GM18858 (cell line): ENCODE results near the gene NOTCH1.

Source experiments
- ATAC-seq: cut with Tn5 transposase; IDR thresholded peaks from one replicate; pipeline ENCODE4 v1.9.1; 2021; ENCODE audit not compliant: unreplicated experiment

NOTCH1 gene

GRCh38 chr9:136504512-136505348 lies 41.1 kb downstream of the NOTCH1 start:
- no peak for ATAC-seq

DNA sequence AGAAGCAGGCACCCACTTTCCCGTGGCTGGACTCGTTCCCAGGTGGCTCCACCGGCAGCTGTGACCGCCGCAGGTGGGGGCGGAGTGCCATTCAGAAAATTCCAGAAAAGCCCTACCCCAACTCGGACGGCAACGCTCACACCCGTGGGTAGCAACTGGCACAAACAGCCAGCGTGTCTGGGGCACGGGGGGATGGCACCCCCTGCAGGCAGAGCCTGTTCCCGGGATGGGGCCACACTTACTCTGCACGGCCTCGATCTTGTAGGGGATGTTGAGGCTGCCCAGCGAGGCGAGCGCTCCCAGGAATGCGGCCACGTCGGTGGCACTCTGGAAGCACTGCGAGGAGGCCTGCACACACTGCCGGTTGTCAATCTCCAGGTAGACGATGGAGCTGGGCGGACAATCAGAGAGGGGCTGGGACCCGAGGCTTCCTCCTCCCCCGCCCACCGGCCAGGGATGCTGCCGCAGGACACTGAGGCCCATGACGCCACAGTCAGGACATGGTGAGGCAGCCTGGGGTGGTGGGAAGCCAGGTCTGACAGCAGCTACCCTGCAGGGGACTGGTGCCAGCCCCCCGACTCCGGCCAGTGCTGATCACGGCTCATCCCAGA lies 42.8 kb downstream of the NOTCH1 start:
- ATAC-seq = no peak

GRCh38 chr9:136502196-136502595 lies 43.7 kb downstream of the NOTCH1 start:
- ATAC-seq = no peak

GRCh38 chr9:136501686-136502085 lies 44.2 kb downstream of the NOTCH1 start:
- no peak for ATAC-seq

DNA sequence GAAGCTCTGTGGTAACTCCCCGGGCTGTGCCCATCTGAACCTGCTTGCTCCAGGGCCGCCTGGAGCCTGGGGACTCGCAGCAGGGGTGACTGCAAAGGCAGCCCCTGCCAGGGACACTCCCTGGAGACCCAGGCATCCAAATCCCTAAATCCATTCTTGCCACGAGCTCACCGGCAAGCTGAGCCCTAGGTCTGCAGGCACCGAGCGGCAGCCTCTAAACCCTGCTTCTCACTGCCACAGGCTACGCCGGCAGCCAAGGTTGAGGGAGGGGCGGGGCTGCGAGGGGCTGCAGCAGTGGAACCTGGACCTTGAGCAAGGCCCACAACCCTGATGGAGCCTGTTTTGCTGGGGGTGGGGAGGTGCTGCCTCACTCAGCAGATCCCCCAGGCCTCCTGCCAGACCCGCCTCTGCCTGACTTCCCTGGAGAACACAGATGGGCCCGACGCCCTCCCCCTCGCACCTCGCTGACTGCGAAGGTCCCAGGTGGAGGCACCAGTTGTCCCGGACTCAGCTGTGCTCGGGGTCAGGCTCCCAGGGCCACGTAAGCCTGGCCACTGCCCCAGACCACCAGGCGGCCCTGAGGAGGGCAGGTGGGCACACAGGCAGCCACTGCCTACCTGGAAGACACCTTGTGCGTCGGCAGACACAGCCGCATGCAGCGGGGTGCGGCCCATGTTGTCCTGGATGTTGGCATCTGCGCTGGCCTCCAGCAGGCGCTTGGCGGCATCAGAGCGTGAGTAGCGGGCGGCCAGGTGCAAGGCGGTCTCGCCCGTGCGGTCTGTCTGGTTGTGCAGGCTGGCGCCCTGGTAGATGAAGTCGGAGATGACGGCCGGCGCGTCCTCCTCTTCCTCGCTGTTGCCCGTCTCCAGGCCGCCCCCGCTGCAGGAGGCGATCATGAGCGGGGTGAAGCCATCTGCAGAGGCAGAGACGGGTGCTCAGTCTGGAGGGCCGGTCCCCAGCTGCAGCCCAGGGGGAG lies 45.6 kb downstream of the NOTCH1 start:
- ATAC-seq = no peak

- no peak for ATAC-seq
These were observed 46.5 kb downstream of the NOTCH1 start for GRCh38 chr9:136499071-136499934.

DNA sequence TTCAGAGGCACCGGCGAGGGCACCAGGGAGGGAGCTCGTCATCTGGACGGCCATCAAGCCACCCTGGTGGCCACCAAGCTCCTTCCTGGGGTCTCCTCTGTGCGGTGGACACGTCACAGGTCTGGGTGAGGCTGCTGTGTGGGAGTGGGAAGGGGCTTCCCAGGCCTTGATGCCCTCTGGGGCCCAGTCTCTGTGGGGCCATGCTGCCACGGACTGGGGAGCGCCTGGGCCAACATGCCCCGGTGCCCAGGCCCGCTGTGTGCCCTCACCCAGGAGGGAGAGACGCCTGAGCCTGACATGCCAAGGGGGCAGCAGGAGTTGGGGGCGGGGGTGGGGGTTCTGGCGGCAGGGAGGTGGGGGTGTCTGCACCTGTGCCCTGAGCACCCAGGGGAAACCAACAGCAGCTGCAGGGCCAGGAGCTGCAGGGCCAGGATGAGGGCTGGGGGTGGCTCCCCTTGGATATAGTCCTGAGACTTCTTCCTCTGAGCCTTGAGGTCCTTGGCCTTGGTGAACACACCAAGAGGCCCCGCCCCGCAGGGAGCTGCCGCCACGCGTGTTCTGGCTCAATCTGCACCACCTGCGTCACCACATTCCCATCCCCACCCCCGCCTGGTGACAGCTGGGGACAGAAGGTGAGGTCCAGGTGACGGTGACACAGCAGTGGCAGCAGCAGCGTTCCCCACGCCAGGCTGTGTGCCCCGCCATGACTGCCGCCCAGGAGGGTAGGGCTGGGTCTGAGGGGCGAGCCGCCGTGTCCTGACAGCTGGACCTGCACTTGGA lies 47.7 kb downstream of the NOTCH1 start:
- no peak for ATAC-seq

DNA sequence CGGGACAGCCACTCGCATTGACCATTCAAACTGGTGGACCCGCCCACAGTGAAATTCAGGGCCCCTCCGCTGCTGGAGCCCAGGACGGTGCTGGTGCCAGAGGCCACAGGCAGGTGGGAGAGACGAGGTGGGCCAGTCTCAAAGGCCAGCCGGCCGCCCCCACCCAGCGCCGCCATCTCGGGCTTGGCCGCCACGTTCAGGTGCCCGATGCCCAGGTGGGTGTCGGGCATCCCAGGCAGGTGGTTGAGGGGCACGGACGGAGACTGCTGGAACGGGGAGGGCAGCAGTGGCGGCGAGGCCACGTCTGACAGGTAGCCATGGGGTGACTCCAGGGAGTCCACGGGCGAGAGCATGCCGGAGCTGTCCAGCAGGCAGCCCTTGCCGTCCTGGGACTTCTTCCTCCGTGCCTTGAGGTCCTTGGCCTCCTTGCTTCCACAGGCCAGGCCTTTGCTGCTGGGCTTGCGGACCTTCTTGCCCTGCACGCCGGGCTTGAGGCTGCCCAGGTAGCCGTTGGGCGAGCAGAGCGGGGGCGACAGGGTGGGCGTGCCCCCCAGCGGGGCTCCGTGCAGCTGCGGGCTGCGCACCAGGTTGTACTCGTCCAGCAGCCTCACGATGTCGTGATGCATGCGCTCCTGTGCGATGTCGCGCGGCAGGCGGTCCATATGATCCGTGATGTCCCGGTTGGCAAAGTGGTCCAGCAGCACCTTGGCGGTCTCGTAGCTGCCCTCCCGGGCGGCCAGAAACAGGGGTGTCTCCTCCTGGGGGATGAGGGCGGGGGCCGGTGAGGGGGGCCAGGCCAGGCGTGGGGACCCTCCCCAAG lies 48.8 kb downstream of the NOTCH1 start:
- ATAC-seq = no peak

DNA sequence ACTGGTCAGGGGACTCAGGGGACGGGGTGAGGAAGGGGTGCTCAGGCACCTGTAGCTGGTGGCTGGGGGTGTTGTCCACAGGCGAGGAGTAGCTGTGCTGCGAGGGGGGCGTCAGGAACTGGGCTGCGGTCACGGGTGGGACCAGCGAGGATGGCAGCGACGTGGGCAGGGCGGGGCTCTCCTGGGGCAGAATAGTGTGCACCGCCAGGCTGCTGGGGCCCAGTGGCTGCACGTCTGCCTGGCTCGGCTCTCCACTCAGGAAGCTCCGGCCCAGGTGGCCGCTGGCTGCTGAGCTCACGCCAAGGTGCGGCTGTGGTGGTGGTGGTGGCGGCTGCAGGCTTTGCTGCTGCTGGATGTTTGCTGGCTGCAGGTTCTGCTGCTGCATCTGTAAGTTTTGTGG lies 49.7 kb downstream of the NOTCH1 start:
- ATAC-seq = no peak

- no peak for ATAC-seq
These were observed 50.5 kb downstream of the NOTCH1 start for GRCh38 chr9:136495238-136495800.

- no peak for ATAC-seq
These were observed 51.2 kb downstream of the NOTCH1 start for GRCh38 chr9:136494531-136495215.

DNA sequence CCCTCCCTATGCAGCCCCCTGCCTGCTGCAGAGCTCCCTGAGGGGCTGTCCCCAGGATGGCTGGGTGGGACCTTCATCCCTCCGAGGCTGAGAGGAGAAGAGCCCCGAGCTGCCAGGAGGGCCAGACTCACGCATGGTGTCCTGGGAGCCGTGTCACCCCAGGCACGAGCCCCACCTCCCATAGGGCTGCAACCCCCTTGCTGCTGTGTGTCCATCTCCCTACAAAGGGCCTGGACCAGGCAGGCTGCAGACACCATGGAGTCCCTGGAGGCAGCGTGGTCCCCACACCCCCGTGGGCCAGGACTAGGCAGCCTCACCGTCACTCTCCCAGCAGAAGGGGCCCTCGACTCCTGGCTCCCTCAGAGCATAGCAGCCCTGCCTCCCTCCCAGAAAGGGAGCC lies 51.8 kb downstream of the NOTCH1 start:
- ATAC-seq = no peak

GRCh38 chr9:136493567-136493971 lies 52.3 kb downstream of the NOTCH1 start:
- no peak for ATAC-seq

GRCh38 chr9:136492978-136493522 lies 52.8 kb downstream of the NOTCH1 start:
- ATAC-seq = no peak

DNA sequence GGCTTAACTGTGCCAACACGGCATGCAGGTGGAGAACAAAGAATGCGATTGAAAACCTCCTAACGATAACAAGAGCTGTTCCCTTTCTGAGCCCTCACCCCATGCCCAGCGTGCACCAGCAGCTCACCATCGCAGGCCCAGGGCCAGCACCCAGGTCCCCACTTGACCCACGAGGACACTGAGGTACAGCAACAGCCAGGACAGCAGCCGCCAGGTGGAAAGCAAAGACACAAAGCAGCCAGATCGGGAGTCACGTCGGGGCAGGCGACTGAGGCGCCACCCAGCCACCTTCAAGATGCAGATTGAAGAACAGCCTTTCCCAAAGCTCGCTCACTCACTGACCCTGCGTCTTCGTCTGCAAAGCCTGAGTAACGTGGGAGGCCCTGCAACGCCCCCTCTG lies 56.1 kb downstream of the NOTCH1 start:
- ATAC-seq = no peak

DNA sequence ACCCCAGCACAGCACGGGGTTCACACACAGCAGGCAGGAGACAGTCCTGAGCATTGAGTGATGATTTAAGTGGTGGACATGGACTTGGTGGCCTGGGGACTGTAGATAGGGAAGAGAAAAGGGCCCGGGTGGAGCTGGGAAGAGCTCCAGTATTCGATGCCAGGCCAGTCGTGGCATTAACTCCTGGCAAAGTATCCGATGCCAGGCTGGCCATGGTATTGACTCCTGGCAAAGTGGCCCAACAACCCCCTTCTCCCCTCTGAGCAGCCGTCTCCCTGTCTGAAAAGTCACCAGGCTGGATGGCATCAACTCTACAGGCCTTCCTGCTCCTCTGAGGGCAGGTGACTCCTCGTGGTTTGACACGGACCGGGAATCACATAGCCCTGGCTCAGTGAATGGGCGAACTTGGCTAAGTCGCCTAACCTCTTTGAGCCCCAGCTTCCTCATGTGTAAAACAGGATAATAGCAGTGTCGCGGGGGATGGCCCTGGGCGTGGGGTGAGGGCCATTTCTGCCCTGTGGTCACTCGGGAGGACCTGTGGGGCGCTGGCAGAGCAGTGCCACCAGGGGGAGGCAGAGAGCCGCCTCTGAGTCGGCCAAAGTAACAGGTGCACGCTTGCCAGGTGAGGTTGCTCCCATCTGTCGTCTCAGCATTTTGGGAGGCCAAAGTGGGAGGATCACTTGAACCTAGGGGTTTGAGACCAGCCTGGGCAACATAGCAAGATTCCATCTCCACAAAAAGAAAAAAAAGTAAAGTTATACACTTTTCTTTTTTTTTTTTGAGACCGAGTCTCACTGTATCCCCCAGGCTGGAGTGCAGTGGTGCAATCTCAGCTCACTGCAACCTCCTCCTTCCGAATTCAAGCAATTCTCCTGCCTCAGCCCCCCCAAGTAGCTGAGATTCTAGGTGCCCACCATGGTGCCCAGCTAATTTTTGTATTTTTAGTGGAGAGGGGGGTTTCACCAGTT lies 57.3 kb downstream of the NOTCH1 start:
- no peak for ATAC-seq

DNA sequence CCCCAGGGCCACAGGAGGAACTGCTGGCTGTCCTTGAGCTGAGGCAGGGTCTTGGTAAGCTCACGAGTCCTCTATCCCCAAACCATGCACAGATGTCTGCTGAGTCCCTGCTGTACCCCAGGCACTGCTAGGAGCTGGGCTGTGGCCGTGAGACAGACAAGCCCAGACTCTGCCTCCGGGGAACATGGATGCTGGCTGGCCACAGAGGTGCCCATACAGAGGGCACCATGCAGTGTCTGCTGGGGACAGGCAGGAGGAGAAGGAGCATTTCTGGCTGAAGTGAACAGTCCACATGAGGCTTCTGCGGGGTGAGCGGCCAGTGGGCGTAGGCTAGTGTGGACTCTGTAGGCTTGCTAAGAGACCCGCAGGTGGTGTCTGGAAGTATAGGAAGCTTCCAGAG lies 58.2 kb downstream of the NOTCH1 start:
- ATAC-seq = no peak
